ENCODE results near the gene CNTN5.
"Not testable (repeated sequence)": the region's sequence is repeated elsewhere in the genome, so short reads cannot be mapped to it uniquely, and the experiment has no call there.

CNTN5 gene

DNA sequence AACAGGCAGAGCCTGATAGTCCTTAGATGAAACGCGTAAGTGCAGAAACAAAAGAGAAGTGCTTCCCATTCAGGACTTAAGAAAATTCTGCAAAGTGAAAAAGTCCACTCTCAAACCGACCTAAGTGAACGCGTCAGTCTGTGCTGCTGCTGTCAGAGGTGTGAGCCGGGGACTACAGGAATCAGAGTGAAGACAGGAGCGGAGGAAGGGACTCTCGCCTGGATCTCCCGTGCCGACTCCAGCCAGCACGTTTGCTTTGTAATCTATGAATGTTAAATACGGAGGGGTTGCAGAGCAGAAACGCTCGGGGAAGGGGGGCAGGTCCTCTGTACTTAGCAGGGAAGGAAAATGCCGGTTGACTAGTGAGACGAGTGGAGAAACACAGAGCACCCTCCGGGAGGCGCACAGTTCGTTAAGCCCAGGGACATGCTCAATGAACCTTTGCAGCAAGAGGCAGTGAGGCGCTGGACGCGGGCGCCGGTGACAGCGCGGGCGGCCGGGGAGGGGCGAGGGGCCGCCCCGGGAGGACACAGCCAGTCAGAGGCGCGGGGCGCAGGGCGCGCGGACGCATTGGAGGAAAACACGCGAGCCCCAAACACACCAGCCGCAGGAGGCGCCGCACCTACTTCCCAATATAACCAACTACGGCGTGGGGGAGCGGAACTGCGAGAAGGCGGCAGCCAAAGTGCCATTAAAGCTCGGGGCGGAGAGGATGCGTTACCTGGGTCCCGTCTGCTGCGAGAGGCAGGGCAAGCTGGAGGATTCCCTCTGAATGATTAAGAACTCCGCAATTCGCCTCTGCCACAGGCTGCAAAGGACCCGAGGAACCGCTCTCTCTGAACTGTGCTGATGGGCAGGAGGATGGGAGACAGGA is at the start of gene CNTN5:
CNTN5 (plus strand) TSS at position 598 of the 874 bp plus-strand sequence.
- DNase-seq: peak; percentile 55

DNA sequence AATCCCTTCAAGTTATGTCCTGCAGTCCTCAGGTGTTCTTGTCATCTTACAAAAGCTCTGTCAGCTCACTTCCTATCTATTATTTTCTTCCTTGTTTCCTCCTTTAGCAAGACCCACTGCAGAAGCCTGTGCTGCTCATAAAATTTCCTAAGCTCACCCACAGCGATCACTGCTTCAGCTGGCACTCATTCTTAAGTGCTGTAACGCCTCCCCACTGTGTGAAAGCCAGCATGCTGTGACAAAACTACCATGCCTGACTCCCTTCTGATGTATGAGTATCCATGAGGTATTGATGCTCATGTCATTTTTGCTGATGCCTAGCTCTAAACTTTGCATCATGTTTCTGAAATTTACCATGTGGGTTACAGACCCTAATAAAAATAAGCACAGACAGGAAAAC is 41.5 kb upstream of the CNTN5 start:
- DNase-seq: no peak

DNA sequence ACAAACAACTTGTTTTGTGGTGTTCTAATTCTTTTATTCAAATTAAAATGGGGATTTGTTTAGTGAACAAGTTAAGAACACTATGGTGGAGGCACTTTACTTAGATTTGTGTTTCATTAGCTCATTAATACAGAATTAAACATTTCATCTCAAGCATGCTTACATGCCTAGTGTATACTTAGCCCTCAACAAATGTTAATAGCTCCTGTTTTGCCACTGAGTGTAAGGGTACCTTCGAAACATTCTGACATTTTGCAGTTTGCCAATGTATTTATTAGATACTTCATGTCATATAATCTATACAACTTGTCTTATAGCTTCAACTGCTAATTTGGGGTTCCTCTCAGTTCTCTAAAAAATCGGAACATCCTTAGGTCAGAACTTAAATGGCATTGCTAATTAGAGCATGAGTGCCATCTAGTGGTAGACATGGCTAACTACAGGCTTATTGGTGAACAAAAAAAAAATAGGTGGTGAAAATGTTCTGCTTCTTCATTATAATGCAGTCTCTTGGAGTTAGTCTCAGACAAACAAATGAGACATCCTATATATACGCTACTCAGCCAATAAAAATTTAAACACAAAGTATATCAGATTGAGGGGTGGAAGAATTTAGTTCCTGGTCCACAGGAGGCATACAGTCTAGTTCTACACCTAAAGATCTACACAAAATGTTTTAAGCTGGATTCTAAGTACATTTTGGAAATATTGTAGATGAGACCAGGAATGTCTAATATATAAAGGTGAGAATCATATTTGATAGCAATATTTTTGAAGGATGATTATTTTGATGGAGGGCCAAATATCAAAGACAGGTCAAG is 4.9 kb upstream of the CNTN5 start:
- no peak for DNase-seq

DNA sequence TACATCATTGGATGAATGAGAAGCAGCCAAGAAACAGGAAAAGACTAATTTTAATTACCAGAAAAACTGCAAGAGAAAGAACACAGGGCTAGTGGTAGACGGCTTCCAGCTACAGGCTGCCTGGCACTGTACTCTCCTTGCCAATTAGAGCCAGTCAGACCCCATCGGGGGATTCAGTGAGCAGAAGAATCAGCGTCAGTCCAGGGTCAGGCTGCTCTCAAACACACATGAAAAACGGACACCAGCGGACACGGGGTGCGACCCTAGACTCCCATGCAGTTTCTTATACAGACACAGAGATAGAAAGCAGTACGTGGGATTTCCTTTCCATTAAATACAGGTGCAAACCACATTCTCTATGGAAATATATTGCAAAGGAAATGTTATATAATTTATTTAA is 1.1 kb upstream of the CNTN5 start:
- no peak for DNase-seq

DNA sequence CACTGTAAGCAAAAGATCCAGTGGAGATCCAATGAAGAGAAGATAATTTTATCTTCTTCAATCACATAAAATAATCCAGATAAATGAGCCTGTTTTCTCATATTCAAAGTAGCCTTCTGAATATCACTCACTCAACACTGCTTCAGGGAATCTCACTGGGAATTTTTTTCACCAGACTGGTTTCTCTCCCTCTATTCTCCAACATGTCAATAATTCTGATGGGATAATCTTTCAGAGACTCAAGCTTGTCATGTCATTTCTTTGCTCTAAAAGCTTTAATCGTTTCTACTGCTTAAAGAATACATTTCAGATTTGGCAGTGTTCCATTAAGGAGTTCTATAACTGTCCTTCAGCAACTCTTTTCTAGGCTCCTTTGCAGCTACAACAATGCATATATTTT is 16.3 kb downstream of the CNTN5 start:
- no peak for DNase-seq

DNA sequence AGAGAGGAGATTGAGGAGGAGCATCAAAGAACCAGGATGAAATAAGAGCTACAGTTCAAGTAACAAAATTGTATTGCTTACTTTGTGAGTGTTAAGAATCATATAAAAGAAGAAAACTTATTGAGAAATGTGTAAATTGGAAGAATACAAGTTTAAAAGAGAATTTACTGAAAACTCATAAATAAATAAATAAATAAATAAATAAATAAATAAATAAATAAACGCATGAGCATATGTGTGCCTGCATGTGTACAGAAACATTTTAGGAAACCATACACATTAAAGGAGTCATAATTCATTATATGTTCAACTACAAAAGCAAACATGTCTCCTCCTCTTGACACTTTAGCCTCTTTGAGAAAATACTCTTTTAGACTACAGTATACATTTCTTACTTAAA is 42.6 kb downstream of the CNTN5 start:
- no peak for DNase-seq

DNA sequence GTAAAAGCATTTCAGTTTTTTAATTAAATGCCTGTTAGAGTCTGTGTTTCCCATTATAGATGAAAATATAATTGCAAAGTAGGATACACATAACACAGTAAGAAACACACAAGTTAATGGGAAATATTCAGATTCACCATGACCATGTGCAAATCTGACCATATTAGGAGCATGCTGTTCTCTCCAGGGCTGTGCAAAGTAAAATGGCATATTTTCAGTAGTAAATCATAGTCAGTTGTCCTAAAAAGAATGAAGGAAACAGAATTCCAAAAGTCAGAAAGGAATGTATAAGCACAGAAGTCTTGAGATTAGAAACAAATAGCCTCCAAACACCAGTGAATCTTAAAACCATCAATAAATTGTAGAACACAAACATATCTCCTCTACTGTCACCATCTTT is 44.4 kb downstream of the CNTN5 start:
- no peak for DNase-seq

DNA sequence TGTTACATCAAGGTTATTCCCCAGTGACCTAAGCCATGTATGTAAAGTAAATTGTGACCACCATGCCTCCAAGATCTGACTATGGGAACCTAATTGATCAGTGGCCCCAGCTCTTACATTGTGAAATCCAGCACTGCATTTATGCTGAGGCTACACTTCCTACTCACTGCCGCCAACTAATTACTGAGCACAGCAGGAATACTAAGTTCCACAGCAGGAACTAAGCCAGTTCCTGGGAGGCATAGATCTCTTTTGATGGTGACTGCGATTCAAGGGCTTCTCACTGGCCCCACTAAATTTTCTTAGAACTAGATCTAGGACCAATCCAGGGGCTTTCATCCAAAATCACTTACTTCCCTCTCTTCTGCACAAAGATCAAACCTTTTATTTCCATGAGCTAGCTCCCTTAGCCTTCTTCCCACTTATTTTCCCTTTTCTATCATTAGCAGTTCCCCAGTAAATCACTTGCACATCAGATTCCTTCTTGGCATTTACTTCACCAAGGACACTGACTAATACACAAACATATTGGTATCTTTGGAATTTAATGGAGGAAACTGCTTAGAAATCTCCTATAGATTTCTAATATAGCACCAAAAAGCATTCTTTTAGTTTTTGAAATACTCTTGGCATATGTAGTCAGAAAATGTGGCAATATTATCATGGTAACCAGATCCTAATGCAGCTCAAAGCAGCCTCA is 46.0 kb downstream of the CNTN5 start:
- DNase-seq: no peak

DNA sequence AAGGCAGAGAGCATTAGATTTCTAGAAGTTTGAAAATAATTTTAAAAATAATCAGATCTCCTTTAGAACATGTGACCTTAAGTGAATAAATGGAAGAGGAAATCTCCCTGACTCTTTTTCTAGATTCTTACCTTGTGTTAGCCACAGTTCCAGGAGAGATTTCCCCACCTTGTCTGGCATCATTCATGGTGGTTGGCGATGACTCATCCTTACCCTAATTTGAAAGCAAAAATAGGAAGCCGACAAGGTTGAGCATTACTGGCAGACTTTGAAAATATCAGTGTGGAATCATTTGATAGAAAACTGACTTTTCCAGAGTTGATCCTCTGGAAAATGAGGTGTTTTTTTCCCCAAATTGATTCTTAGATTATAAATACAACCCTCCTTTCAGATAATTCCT is 48.1 kb downstream of the CNTN5 start:
- no peak for DNase-seq

DNA sequence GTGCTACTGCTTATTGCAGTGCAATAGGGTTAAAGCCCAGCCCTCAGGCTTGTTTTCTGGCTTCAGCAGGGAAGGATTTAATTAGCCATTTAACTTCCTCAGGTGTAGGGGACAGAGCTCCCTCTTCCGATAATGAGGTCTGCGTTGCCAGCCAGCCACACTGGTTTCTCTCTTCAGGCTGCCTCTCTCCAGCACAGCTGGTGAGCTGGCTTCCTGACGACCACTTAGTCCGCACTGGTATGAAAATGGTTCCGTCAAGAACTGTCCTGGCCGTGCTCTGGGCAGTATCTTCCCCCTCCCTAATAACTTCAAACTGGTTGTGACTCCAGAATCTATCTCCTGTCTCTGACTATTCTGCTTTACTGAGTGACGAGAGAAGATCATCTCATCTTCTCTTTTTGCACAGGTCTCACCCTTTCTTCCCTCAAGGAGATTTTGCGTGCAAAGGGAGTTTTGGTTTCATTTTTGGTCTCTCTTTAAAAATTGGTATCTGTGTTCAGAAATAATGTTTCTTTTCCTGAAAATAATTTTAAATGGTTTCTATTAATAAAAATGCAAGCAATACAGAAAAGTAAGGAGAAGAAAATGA is 49.2 kb downstream of the CNTN5 start:
- no peak for DNase-seq

DNA sequence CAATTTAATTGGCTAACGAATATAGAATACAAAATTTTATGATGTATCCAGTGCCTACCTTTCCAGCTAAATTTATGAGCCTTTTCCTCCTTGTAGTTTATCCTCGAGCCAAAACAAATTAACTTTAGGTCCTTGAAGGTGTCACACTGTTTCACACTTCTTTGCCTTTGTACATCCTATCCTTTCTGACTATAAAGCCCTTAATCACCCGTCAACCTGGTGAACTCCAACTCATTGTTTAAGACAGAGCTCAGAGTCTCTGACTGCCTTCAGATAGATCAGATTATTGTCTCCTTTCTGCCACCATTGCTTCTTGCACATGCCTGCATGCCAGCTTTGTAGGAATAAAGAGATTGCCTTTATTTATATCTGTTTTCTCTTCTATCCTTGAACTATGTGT is 58.8 kb downstream of the CNTN5 start:
- no peak for DNase-seq

DNA sequence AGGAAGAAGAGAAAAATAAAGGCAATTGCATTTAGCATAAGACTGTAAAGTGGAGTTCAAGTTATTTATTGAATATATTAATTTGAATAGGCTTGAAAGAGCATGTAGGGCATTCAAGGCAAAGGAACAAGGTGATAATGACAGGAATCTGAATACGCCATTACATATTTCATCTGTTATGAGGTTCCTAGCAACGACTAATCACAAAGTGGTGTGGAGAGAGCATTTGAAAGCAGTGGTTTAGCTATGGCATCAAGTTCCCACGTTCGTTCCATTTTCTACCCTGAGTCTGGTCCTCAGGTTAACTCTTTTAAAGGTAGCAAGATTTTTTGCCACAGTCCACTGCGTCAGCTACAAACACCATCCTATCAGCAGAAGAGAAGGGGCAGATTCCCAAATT is 59.4 kb downstream of the CNTN5 start:
- DNase-seq: no peak

DNA sequence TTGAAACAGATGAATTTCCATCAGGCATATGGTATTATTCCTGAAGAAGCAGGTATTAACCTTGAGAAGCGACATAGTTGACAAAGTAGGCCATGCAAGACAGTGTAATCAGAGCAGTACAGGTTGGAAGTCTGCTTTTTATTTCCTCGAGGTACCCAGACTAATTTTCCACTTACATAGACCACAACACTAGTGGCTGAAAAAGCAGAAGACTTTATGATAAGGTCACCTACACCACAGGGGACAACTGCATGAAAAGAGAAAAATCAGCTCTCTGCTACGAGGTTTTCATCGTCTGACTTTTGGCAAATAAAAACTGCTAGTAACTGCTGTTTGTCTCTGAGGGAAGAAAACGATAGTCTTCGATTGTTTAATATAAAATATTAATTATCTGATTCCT is 77.5 kb downstream of the CNTN5 start:
- no peak for DNase-seq

DNA sequence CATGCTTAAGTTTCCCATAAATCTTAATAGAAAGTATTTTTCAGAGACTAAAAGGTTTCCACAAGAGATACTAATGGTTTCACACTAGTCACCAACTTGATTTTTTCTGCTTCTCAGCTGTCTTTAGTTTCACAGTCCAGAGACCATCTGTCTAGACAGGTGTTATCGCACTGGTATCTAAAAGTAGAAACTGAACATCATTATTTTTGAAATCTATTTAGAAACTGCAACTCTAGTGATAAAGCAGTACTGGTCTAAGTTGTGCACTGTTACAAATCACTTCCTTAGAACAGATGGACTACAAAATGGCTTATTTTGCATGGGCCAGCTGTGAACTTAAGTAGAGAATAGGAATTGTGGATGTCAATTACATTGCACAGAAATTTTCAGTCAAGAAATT is 78.0 kb downstream of the CNTN5 start:
- DNase-seq: no peak

DNA sequence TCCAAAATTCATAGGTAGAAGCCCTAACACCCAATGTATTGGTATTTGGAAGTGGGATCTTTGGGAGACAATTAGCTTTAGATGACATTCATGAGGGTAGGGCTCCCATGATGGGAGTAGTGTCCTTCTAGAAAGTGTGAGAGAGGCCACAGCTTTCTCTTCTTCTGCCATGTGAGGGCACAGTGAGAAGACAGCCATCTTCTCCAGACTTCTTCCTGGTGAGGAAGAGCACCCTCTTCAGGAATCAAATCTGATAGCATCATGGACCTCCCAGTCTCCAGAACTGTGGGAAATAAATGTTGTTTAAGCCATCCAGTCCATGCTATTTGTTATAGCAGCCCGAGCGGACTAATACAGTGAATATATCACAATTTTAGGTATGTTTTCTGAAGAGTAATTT is 96.9 kb downstream of the CNTN5 start:
- DNase-seq: no peak

DNA sequence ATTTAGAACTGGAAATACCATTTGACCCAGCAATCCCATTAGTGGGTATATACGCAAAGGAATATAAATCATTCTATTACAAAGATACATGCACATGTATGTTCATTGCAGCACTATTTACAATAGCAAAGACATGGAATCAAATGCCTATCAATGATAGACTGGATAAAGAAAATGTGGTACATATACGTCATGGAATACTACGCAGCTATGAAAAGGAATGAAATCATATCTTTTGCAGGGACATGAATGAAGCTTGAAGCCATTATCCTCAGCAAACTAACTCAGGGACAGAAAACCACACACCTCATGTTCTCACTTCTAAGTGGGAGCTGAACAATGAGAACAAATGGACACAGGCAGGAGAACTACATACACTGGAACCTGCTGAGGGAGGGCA is 113.1 kb downstream of the CNTN5 start:
- DNase-seq: not testable (repeated sequence)

DNA sequence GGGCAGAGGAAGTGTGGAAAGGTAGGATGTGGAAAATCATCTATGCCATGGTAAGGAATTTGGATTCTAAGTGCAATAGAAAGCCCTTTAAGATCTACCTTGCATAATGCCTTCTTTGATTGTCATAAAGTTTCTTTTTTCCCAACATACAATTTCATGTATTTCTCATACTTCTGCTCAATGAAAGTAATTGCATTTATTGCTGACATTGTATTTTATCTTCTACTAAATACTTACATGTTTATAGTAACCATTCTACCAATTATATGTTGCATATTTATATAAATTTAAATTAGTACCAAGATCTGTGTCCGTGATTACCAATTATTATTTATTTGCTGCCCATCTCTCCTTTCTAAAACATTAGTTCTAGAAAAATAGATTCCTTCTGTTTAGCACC is 114.8 kb downstream of the CNTN5 start:
- no peak for DNase-seq

DNA sequence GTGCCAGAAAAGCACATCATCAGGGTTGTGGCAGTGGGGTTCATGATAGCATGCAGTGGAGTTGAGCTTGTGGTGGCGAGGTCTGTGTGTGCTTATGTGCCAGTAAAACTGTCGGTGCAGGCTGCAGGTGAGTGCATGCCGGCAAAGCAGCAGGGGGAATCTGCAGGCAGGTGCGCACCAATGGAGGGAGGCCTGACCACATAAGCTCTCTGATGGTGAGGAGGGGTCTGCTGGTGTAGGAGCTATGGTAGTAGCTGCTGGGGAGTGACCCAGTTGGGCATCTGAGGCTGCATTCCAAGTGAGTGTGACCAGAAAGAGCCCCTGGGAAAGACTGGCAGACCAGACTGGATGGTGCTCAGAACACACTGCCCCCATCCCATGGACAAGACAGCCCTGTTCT is 121.5 kb downstream of the CNTN5 start:
- DNase-seq: no peak

DNA sequence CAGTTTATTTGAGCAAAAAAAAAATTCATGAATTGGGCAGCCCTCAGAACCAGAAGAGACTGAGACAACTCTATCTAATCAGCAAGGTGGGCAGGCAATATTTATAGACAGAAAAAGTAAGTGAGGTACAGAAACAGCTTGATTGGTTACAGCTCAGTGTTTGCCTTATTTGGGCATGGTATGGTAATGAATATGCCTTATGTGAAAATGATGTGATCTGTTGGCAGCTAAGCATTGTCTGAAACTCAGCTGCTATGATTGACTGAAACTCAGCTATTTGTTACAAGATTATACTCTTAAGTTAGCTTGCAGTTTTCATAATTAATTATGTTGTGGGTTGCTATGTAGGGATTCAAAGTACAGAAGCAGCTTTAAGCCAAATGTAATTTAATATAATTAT is 127.6 kb downstream of the CNTN5 start:
- DNase-seq: no peak

DNA sequence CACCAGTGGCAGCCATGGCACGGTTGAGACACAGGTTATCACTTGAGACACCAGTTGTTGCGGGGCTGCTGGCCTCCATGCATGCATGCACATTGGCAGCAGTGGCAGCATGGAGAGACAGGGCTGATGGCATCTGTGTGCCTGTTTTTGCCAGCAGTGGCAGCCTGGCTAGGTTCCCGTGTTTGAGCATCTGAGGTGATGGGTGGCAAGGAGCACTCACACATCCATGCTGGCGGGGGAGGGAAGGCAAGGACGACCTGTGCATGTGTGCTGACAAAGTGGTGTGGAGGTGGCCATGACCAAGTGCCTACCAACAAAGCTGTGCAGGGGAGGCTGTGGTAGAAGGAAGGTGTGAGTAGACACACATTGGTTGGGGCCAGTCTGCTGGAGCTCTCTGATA is 133.5 kb downstream of the CNTN5 start:
- DNase-seq: no peak

DNA sequence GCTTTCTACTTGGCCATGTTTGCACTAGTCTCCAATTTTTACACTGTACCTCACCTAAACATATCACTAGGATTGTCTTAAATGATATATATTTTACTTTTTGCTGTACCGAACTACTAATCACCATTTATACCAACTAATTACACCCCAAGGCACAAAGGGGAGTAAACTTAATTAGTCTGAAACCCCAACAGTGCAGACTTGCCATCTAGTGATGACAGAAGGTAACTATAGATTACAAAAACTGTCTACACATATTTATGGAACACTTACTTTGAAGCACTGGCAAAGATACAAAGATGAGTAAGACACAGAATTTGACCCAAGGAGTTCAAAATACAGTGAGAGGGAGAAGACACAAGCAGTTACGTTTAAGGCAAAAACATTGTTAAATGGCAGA is 139.7 kb downstream of the CNTN5 start:
- DNase-seq: no peak

DNA sequence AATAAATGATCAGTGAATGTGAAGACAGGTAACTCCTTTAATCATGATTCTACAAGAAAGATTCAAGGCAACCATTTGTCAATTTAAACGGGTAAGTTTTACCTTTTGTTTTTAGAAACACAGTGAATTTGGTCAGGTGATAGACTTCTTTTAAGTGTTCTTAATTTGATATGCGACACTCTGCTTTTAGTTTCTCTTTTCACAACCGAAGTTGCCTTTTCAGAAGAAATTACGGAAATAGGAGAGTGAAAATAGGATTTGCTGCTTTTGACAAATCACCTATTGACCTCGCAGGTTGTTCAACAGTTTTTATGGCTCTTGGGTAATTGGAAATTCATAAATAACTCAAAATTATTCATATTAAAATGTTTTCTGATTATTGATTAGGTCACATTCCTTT is 142.1 kb downstream of the CNTN5 start:
- no peak for DNase-seq

DNA sequence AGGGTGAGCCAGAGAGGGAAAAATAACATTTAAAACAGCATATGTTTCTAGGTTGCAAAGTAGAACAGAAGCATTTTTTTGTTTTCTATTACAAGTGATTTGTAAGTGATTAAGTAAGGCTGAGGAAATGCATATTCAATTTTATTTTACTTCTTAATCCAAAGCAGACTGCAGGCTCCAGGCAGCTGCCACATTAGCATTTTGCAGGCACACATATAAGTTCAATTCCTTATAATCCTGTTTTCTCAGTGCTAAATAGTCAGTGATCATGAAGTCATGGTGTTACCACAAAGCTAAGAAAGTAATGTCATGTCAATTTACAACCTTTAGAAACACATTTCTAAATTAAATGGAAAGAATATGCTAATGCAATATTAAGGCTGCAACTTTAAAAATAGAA is 149.8 kb downstream of the CNTN5 start:
- no peak for DNase-seq
